Osteocyte (in vitro differentiated cells): ENCODE data around the gene SALL3. TPM values are rescaled to one million over a fixed set of nuclear protein-coding genes. Genes with fewer than 3 reads are reported as not detected.

Experiments used
- DNase-seq: peaks from one replicate; pipeline ENCODE4 v3.0.0; 2021; ENCODE audit warnings: mixed read lengths; ENCODE audit not compliant: unreplicated experiment; ENCODE audit errors: extremely low spot score
- H3K27ac Mint-ChIP-seq: one replicate; pipeline ENCODE4 v1.8.0; 2021; ENCODE audit warnings: mild to moderate bottlenecking, mixed read lengths; ENCODE audit not compliant: unreplicated experiment
- H3K27me3 Mint-ChIP-seq: one replicate; pipeline ENCODE4 v1.8.0; 2021; ENCODE audit warnings: mixed read lengths; ENCODE audit not compliant: unreplicated experiment
- H3K36me3 Mint-ChIP-seq: one replicate; pipeline ENCODE4 v1.8.0; 2021; ENCODE audit warnings: mixed read lengths; ENCODE audit not compliant: unreplicated experiment
- H3K4me1 Mint-ChIP-seq: one replicate; pipeline ENCODE4 v1.8.0; 2021; ENCODE audit warnings: mixed read lengths; ENCODE audit not compliant: unreplicated experiment
- H3K4me3 Mint-ChIP-seq: one replicate; pipeline ENCODE4 v1.8.0; 2021; ENCODE audit warnings: mild to moderate bottlenecking, moderate library complexity, mixed read lengths; ENCODE audit not compliant: unreplicated experiment
- H3K9me3 Mint-ChIP-seq: one replicate; pipeline ENCODE4 v1.8.0; 2021; ENCODE audit warnings: mixed read lengths; ENCODE audit not compliant: unreplicated experiment
- total RNA-seq: library from RNA; stranded (reverse); gene quantifications from 2 replicates; pipeline ENCODE4 v1.2.1, GENCODE V29; 2021
- TF ChIP-seq, protein P1 (sequence below): fragments of 200-600 bp; sonication (generic); IDR thresholded peaks from 2 replicates; pipeline ENCODE4 v1.5.0; 2021; ENCODE audit warnings: antibody characterized with exemption, mild to moderate bottlenecking, moderate library complexity

The SALL3 gene
- total RNA-seq, 1 donor from 2014 or later = not detected

DNA sequence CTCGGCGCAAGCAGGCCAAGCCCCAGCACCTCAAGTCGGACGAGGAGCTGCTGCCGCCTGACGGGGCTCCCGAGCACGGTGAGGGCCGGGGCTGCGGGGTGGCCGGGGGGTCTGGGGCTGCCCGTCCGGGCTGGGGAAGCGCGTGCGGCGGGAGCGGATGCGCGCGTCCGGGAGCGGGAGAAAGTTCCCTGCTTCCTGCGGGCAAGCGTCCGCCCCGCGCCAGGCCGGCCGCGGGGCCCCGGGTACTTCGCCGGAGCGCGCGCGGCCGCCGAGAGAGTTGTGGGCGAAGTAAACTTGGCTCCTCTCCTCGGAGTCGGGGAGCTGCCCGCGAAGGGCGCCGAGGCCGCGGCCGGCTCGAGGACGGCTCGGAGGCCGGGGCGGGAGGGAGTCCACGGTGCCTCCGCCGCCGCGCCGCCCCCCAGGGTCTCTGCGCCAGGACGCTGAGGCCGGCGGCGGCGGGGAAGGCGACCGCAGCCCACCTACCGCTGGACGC lies 707 bp downstream of the SALL3 start:
- H3K27ac Mint-ChIP-seq = no peak overlapping the region
- H3K27me3 Mint-ChIP-seq = peaks cover 71% of the 10 kb centered on the region
- no peaks in the 10 kb centered on the region for H3K9me3 Mint-ChIP-seq
- no peak for DNase-seq
- TF ChIP-seq, protein P1, sequence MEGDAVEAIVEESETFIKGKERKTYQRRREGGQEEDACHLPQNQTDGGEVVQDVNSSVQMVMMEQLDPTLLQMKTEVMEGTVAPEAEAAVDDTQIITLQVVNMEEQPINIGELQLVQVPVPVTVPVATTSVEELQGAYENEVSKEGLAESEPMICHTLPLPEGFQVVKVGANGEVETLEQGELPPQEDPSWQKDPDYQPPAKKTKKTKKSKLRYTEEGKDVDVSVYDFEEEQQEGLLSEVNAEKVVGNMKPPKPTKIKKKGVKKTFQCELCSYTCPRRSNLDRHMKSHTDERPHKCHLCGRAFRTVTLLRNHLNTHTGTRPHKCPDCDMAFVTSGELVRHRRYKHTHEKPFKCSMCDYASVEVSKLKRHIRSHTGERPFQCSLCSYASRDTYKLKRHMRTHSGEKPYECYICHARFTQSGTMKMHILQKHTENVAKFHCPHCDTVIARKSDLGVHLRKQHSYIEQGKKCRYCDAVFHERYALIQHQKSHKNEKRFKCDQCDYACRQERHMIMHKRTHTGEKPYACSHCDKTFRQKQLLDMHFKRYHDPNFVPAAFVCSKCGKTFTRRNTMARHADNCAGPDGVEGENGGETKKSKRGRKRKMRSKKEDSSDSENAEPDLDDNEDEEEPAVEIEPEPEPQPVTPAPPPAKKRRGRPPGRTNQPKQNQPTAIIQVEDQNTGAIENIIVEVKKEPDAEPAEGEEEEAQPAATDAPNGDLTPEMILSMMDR = no peak
- H3K4me3 Mint-ChIP-seq = no peak overlapping the region
- H3K4me1 Mint-ChIP-seq = peaks cover 12% of the 10 kb centered on the region
- peaks cover 2% of the 10 kb centered on the region for H3K36me3 Mint-ChIP-seq

DNA sequence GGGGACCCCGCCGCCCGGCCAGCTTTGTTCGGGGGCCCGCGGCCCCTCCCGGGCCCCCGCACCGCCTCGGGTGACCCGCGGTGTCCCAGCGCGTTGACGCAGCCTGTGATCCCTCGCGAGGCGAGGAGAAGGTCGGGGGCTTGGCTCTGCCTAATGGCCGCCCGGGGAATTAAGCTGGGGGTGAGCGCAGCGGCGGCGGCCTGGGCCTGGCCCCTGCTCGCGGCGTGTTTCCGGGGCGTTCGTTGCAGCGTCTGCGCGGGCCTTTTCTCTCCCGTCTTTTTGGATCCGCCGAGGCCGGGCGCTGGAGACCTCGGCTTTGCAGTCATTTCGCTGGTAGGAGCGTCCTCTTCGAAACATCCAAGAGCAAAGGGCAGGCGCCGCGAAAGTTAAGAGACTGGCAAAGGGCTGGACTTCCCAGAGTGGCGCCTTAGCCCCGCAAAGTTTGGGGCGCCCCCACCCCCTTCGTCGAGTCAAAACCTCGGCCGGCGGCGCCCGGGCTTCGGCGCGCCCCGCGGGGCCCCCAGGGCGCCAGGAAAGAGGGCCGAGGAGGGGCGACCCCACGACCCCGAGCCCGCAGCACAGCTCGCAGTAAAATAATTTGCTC lies 1.3 kb downstream of the SALL3 start:
- no peak for DNase-seq
- Mint-ChIP-seq H3K4me3 (no peak overlapping the region), H3K27me3 (peaks cover 71% of the 10 kb centered on the region), H3K36me3 (peaks cover 2% of the 10 kb centered on the region), H3K9me3 (no peaks in the 10 kb centered on the region), H3K27ac (no peak overlapping the region), H3K4me1 (peaks cover 12% of the 10 kb centered on the region)
- TF ChIP-seq, protein P1 = no peak

GRCh38 chr18:78981394-78981831 lies 1.8 kb downstream of the SALL3 start:
- TF ChIP-seq, protein P1 = no peak
- peaks cover 2% of the 10 kb centered on the region for H3K36me3 Mint-ChIP-seq
- no peak for DNase-seq
- H3K27ac Mint-ChIP-seq = no peak overlapping the region
- peaks cover 12% of the 10 kb centered on the region for H3K4me1 Mint-ChIP-seq
- peaks cover 71% of the 10 kb centered on the region for H3K27me3 Mint-ChIP-seq
- no peaks in the 10 kb centered on the region for H3K9me3 Mint-ChIP-seq
- peak overlapping the region; percentile 43 for H3K4me3 Mint-ChIP-seq

DNA sequence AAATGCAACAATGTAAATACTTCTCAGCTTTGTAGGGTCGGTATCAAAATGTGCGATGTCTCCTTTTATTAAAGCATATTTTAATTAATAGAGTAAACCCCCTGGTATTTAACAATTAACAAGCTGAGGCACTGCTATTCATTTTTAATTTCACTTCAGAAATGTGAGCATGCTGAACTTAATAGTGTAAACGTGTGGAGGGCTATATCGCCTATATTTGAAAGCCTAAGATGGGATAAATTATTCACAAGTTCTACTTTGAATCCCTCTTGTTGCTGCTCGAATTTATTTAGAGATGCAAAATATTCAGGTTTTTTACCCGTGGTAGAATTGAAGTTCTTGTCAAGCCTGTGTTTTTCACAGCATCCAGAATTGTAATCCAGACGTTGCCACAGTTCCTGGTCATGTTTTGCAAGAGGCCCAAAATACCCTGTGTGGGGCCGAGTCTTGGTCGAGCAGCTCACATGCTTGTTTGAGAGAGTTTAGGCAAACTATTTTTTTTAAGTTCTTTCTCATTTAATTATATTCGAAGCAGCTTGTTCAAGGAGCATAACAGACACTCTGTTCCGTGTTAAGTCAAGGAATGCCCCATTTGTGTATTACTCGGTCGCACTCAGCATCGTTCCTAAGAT lies 2.5 kb downstream of the SALL3 start:
- TF ChIP-seq, protein P1 = no peak
- no peak for DNase-seq
- Mint-ChIP-seq H3K27ac (no peak overlapping the region), H3K4me1 (peaks cover 12% of the 10 kb centered on the region), H3K9me3 (no peaks in the 10 kb centered on the region), H3K36me3 (peaks cover under 1% of the 10 kb centered on the region), H3K27me3 (peaks cover 69% of the 10 kb centered on the region), H3K4me3 (no peak overlapping the region)

- no peaks in the 10 kb centered on the region for H3K9me3 Mint-ChIP-seq
- H3K27ac Mint-ChIP-seq = no peak overlapping the region
- H3K27me3 Mint-ChIP-seq = peaks cover 70% of the 10 kb centered on the region
- H3K4me3 Mint-ChIP-seq = no peak overlapping the region
- no peak for DNase-seq
- no peaks in the 10 kb centered on the region for H3K36me3 Mint-ChIP-seq
- H3K4me1 Mint-ChIP-seq = peaks cover 6% of the 10 kb centered on the region
- TF ChIP-seq, protein P1 = no peak
Observed at GRCh38 chr18:78983512-78983911, 3.9 kb downstream of the SALL3 start.
